HG03457 (cell line): ENCODE results near the gene HPS3.
A peak's percentile ranks its signal among the peaks of the same experiment; 100 is the strongest.
"Not testable (repeated sequence)": the region's sequence is repeated elsewhere in the genome, so short reads cannot be mapped to it uniquely, and the experiment has no call there.

Experiments used
- ATAC-seq: cut with Tn5 transposase; IDR thresholded peaks from one replicate; pipeline ENCODE4 v1.9.1; 2021; ENCODE audit warnings: moderate number of reproducible peaks; ENCODE audit not compliant: unreplicated experiment

Gene HPS3

GRCh38 chr3:149129326-149130205 is at the start of gene HPS3:
Gene HPS3 (plus strand): TSS chr3:149129638. CDS start chr3:149129724, 86 bp downstream.
- ATAC-seq: peak; percentile 94

- ATAC-seq: no peak
Observed at GRCh38 chr3:149080011-149080698, 49.3 kb upstream of the HPS3 start.

GRCh38 chr3:149080699-149081091 is 48.7 kb upstream of the HPS3 start:
- ATAC-seq: no peak

- ATAC-seq: no peak
Observed at GRCh38 chr3:149081772-149082171, 47.7 kb upstream of the HPS3 start.

DNA sequence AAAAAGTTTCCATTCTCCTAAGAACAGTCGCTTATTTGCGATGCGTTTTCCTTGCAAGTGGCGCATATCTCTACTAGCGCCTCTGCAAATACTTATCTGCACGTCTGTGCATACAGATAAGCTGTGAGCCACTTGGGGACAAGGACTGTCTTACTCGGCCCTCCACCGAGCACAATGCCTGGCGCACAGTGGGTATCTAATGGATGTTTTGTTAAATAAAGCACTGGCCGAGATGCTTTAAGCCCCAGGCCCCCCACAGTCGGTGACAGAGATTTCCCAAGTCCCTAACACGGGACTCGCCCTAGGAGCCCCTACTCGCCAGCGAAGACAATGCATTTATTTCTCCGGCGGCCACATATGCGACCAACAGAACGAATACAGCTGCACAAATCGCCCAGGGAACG is 43.6 kb upstream of the HPS3 start:
- ATAC-seq: peak; percentile 29

- ATAC-seq: peak; percentile 99
Observed at GRCh38 chr3:149086232-149086988, 43.0 kb upstream of the HPS3 start, which contains the start of gene HLTF. Gene HLTF (minus strand): TSS chr3:149086533. CDS start chr3:149086336, 197 bp downstream.

GRCh38 chr3:149087208-149087607 is 42.2 kb upstream of the HPS3 start:
- ATAC-seq: no peak

DNA sequence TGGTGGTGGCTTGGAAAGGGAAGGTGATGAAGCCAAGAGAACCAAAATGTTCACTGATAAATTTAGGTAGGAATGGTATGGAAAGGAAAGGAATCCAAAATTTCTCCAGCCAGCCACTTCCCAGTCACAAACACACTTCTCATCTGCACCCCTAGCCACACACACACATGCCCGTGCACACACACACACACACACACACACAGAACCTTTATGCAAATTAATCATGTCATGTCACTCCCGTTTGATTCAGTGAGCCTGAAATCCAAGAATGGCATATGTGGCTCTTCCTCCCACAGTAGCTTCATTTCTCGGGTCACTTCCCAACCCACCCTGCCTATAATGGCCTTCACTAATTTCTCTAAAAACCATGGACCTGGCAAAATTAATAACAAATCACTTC is 40.0 kb upstream of the HPS3 start:
- ATAC-seq: no peak

DNA sequence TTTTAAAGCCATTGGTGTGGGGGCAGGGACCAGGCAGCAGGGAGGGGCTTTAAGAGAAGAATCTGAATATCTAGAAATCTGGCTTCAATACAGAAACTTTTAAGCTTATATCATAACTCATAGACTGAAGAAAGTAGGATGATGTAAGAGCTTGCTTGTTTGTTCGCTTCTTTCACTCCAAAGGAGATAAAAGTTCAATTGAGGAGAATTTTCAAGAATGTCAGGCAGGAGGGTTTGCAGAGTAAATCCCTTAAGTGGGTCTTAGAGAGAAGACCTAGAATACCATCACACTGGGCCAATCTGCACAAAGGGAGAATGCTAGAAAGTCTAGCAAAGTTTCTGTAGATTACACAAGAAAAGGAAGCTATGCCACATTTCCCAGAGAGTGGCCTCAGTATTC is 39.0 kb upstream of the HPS3 start:
- ATAC-seq: no peak

DNA sequence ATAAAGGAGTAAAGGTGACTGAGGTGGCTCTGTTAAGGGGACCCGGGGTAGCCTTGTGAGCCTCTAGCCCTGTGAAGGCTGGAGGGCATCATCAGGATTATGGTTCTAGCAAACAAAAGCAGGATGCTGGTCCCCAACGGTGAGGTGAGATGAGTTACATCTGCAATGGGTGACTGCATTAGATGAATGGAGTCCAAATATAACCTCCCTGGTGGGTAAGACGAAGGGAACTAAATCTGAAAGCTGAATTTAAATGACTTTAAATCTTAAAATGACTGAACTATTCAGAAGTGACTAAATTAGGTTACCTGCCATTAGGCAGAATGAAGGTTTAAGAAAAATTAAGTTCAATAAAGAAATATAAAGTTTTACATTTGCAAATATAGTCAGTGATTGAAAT is 38.5 kb upstream of the HPS3 start:
- ATAC-seq: no peak

DNA sequence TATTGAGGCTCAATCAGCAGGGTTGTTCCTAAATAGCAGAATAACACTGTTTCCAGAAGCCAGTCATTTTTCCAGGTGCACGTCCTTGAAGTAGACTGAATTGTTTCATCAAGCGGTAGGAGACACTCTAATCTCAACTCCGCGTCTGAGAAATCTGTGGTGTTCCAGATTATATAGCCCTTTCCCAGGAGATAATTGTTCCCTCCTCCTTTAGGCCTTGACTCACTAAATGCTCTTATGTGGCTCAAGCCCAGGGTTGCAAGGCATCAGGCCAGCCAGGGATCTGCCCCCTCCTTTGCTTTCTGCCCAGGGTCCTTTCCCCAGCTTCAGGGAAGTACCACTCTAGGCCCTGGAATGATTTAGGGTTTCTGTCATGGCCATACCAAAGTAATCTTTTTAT is 37.5 kb upstream of the HPS3 start:
- ATAC-seq: no peak

DNA sequence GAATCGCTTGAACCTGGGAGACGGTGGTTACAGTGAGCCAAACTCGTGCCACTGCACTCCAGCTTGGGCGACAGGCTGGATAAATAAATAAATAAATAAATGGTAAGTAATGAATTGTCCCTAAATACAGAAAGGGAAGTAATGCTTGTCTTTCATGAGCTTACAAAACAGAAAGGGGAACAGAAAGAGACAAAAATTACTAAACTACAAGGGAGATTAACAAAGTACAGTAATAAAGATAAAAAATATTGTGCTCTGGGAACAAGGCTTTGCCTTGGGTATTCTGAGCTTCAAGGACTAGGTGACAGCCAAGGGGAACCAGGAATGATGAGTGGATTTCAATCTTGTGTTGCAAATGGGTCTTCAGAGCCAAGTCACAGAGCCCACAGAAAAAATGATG is 34.0 kb upstream of the HPS3 start:
- peak; percentile 74 for ATAC-seq

DNA sequence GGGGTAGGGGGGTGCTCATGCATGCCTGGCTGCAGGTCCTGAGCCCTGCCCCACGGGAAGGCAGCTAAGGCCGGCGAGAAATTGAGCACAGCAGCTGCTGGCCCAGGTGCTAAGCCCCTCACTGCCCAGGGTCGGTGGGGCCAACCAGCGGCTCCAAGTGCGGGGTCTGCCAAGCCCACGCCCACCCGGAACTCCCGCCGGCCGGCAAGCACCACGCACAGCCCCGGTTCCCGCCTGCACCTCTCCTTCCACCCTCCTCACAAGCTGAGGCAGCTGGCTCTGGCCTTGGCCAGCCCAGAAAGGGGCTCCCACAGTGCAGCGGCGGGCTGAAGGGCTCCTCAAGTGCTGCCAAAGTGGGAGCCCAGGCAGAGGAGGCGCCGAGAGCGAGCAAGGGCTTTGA is 31.5 kb upstream of the HPS3 start:
- ATAC-seq: not testable (repeated sequence)

- no peak for ATAC-seq
Observed at GRCh38 chr3:149101154-149101553, 28.3 kb upstream of the HPS3 start.

GRCh38 chr3:149101641-149102040 is 27.8 kb upstream of the HPS3 start:
- no peak for ATAC-seq

- no peak for ATAC-seq
Observed at GRCh38 chr3:149104484-149104883, 25.0 kb upstream of the HPS3 start.

DNA sequence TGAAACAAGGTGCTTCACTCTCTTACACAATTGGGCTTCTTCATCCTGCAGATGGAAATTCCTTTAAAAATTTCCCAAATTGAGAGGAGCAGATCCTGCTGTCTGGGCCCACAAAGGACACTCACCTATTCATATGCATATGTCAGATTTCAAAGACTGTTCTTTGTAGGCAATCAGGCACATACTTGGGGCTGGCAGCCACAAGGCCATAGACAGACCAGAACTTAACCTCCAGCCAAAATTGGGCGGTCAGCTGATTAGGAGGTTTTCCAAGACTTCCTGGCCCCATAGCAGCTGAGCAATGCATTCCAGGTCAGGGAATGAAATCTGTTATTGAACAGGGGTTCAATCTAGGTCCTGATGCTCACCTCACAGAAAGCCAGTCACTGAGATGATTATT is 15.0 kb upstream of the HPS3 start:
- ATAC-seq: no peak

DNA sequence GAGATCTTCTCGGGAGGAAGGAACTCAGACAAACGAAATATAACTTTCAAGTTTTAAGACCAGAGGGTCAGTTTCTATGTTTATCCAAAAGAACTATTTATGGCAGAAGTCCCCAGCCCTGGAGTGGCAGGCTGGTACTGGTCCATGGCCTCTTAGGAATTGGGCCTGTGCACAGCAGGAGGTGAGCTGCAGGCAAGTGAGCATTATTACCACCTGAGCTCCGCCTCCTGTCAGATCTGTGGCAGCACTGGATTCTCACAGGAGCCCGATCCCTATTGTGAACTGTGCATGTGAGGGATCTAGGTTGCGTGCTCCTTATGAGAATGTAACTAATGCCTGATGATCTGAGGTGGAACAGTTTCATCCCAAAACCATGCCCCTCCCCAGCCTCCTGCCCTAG is 14.3 kb upstream of the HPS3 start:
- no peak for ATAC-seq

- no peak for ATAC-seq
Observed at GRCh38 chr3:149118724-149119123, 10.7 kb upstream of the HPS3 start.

- ATAC-seq: no peak
Observed at GRCh38 chr3:149119466-149119865, 10.0 kb upstream of the HPS3 start.
